Middle frontal gyrus (tissue), 1 donor: ENCODE measurements around the gene PRR35.

Experiments used
- DNase-seq: peaks from one replicate; pipeline ENCODE4 v3.0.0-alpha.2; 2015; ENCODE audit warnings: low spot score; ENCODE audit errors: extremely low spot score

PRR35 gene

GRCh38 chr16:561957-562938 is 2.1 kb downstream of the PRR35 start:
- no peak for DNase-seq

GRCh38 chr16:563072-563644 is 3.0 kb downstream of the PRR35 start:
- DNase-seq = no peak

GRCh38 chr16:564690-565418 is 4.7 kb downstream of the PRR35 start:
- DNase-seq = no peak

DNA sequence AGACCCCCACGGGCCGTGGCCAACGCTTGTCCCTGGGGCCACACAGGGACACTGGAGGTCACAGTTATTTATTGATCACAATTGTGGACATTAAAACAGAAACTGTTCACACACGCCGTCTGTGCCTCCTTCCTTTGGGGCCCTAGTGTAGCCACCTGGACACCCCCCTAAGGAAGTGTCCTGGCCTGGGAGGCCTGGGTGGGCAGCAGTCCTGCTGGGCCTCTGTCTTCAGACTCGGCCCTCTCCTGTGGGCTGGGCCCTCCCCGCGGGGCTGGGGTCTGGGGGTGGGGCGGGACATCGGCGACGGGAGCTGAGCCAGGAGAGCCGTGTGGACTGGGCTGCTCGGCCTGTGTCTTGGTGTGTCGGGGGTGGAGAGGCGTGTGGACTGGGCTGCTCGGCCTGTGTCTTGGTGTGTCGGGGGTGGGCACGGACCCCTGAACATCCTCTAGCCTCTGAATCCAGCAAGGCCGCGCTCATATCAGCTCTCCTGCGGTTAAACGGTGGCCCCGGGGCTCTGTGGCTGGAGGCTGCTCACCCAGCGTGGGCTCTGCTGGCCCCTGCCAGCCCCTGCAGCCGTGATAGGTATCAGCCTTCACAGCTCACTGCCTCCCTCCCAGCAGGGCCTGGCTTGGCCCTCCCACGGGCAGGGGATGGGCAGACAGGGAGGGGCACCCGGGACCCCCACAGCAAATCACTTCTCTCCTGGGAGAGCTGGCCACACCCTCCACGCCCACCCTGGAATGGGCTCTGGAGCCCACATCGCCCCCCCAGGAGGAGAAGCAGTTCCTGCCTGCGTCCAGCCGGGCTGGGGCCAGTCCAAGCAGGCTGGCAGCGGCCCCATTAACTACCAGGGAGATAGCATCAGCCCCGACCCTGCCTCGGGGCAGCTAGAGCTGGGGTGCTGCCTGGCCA is 5.5 kb downstream of the PRR35 start:
- DNase-seq = no peak

DNA sequence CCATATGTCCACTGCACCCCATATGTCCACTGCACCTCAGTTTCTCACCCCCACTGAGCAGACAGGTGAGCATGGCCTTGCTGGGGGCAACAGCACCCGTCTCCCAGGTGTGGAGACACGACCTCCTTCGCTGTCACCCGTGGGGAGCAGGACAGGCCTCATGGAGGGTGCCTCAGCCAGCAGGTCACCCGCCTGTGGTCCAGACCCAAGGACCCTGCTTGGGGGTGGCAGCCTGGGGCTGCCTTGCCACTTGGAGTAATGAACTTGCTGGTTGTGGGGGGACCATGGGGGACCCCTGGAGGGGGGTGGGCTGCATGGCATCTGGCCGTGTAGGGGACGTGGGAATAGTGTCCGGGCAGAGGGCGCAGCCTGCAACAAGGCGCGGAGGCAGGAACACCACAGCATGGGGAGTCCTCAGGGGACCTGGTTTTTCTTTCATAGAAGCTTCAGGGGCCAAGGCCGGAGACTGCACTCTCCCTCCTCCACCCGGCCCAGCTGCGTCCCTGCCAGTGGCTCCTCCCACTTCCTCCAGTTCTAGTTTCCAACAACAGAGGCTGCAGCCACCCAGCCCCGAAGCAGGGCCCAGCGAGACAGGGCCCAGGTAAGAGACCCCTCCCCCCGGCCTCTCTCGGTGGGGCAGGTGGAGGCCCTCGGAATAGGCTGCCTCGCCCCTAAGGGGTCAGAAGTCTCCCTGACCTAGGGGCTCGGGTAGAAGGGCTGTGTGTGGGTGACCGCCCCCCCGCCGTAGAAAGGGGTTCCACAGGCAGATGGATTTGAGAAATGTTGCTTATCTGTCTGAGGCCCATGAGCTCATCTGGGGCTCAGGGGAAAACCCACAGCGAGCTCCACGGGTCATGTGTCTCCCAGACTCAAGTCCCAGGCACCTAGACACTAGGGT is 6.5 kb downstream of the PRR35 start, which contains the start of gene NHLRC4:
Gene NHLRC4, plus strand, starts transcription at position 531 of the 898 bp plus-strand sequence. CDS start 1,043 bp downstream, outside the sequence.
- DNase-seq = no peak

- no peak for DNase-seq
Measured at GRCh38 chr16:567373-568256, 7.4 kb downstream of the PRR35 start.

- no peak for DNase-seq
Measured at GRCh38 chr16:568401-569258, 8.4 kb downstream of the PRR35 start.

GRCh38 chr16:569445-570254 is 9.5 kb downstream of the PRR35 start, which contains the start of gene PIGQ:
Gene PIGQ, plus strand, starts transcription at chr16:569968. Its CDS starts 4,107 bp downstream, at chr16:574075.
- DNase-seq = no peak

DNA sequence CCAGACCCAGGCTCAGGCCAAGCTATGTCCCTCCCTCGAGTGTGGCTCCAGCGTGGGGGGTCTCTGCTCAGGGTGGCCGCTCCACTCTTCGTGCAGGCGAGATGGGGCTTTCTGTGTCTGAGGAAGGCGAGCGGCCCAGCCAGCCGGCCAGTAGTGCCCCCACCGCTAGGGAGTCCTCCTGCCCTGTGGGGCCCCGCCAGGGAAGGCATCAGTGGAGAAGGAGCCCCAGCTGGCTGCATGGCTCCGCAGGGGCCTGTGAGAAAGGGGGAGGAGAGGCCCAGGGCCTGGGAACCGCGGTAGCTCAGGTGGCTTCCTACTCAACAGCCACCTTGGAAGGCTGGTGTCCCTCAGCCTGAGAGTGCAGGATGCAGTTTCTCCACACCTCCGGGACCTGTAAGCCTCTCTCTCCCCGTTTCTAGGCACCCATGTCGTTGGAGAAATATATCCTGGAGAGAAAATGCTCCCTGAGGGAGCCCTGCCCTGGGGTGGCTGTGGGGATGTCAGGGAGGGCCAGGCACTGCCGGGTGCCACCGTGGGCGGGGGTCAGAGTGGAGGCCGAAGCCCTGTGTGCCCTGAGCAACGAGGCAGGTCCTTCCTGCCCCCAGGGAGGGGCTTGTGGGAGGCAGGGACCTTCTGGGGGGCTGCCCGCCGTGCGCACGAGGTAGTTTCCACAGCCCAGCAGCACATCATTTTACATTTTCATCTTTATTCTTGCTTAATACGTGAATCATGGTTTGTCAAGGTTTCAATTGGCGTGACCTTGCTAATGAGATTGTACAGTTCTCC is 12.9 kb downstream of the PRR35 start:
- DNase-seq = no peak

GRCh38 chr16:574021-574760 is 14.0 kb downstream of the PRR35 start:
- DNase-seq = no peak

DNA sequence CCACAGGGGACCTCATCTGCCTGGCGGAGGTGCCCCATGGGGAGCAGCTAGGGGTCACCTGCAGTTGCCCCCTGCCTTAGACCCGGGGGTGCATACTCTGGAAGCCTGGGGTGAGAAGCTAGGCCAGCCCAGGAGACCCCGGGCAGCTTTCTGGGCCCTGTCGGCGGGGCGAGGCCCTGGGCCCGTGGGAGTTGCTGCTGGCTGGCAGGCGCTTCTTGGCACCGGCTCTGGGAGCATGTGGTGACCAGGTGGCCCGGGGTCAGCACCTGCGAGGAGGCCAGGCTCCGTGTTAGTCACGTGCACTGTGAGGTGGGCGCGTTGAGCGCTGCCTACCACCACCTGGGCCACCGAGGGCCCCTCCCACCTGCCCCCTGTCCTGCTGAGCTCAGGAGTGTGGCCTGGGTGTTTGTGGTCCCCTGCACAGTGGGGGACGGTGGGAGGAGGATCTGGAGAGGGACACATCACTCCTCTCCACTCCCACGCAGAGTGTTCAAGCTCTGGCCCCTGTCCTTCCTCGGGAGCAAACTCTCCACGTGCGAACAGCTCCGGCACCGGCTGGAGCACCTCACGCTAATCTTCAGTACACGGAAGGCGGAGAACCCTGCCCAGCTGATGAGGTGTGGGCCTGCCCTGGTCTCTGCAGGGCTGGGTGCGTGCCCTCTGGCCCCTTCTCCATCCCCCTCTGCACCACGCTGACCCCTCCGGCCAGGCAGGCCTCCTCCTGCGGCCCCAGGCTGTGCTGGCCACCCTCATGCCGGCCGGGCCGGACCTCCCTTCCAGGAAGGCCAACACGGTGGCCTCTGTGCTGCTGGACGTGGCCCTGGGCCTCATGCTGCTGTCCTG is 15.4 kb downstream of the PRR35 start:
- no peak for DNase-seq

DNA sequence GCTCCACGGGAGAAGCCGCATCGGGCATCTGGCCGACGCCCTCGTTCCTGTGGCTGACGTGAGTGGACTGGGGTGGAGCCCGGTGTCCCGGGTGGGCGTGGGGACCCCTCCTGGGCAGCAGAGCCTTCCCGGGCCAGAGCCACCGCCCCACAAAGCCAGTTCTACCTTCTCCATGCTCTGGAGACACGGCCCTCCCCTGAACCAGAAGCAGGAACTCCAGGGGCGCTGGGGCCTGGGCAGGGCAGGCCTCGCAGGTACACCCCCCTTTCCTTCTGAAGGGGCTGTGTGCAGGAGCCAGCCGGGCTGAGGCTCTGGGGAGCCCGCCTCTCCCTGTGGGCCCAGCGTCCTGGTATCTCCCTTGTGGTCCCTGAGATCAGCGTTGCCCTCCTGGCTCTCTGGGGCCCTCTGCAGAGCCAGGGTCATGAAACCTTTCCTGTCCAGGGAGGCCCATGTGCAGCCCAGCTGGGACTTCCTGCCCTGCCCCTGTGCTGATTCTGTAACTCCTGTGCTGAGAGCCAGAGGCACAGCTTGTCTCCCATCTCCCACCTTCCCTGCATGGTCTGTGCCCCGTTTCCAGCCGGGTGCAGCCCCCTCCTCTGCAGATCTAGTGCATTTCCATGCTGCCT is 16.1 kb downstream of the PRR35 start:
- no peak for DNase-seq

GRCh38 chr16:576823-577201 is 16.6 kb downstream of the PRR35 start:
- no peak for DNase-seq

- no peak for DNase-seq
Measured at GRCh38 chr16:577796-578195, 17.6 kb downstream of the PRR35 start.
